OCI-M1 (cell line): ENCODE results near the gene KCTD19.

Source experiments
- DNase-seq: peaks from one replicate; lab custom pipeline; 2025; lab: John Stamatoyannopoulos, UW

KCTD19 gene

DNA sequence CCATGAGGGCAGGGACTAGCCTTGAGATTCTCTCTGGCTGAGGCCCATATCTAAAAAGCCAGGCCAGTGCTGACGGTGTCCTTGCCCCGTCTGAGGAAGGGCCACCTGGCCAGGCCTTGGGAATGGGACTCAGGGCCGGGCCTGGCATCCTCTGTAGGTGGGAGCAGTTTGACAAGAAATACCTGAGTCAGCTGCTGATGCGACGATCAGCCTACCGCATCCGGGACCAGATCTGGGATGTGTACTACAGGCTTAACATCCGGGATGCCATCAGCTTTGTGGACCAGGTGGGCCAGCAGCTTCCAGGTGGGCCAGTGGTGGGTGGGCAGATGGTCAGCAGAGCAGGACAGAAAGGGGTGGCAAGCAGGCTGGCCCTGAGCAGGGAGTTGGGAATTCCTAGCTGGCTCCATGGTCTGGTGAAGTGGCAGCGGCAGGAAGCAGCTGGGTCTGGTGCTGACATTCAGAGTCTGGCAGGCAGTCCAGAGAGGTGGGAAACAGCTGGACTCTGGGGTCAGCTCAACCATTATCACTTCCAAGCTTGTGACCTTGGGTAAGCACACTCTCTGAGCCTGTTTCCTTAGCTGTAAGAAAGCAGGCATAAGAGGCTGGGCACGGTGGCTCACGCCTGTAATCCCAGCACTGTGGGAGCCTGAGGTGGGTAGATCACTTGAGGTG lies 68.2 kb downstream of the KCTD19 start:
- DNase-seq, result no peak

DNA sequence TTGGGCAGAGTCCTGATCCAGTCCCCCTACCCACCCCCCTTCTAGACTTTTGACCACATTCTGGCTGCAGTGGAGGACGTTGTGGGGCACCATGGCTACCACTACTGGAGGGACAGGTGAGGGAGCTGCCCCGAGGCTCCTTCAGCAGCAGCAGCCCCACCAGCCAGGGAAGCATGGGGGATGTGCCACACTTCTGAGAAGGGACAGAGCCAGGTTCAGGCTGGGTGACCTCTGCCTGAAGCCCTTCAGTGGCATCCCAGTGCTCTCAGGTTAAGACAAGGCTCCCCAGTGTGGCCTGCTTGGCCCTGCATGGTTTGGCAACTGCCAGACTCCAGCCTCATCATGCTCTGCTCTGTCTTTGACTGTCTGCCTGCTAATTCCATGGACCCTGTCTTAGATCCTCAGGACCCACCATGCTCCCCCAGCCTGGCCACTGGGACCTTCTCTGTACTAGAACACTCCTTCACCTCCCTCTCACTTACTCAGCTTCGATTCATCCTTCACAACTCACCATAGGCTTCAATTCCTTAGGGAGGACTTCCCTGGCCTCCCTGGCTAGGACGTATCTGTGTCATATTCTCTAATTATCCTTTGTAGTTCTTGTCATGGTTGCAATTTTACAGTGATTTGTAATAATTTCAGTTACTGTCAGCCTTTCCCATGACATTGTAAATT lies 68.9 kb downstream of the KCTD19 start:
- no peak for DNase-seq

DNA sequence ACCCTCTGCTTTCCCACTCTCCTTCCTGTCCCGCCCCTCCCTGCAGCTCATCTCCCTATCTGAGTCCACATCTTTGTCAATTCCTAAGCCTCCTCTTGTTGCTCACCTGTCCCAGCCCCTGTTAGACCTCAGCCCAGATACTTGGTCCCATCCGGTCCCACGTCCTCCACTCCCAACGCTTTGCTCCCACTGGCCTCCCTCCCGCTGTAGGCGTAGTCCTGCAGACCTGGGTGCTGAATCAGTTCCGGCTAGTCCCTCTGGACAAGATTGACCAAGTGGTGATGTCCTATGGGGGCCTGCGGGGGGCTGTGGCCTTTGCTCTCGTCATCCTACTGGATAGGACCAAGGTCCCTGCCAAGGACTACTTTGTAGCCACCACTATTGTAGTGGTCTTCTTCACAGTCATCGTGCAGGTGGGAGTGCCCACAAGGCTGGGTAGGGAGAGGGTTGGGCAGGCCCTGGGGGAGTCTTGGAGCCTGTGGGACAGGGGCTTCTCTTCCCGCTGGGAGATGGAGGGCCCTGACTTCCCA lies 69.8 kb downstream of the KCTD19 start:
- no peak for DNase-seq

DNA sequence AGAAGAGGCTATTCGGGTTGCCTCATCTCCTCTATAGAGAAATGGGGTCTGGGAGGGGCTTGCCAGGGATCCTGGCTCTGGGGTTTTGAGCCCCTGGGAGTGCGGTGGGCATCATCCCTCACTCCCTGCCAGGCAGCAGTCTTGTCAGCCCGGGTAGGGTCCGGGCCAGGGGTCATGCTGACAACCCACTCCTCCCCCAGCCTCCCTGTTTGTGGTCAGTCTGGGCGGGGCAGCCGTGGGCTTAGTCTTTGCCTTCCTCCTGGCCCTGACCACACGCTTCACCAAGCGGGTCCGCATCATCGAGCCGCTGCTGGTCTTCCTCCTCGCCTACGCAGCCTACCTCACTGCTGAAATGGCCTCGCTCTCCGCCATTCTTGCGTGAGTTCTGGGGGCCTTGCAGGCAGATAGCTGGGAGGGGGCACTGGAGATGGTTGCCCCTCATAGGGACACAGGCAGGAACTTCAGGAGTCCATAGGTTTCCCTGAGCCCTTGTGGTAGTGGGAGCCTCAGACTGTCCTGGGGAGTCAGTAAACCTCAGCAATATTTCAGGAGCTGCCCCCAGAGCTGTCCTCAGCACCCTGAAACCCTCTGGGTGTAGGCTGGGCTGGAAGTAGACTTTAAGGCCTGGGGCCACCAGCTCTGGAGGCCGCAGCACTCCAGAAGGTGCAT lies 70.9 kb downstream of the KCTD19 start:
- no peak for DNase-seq

DNA sequence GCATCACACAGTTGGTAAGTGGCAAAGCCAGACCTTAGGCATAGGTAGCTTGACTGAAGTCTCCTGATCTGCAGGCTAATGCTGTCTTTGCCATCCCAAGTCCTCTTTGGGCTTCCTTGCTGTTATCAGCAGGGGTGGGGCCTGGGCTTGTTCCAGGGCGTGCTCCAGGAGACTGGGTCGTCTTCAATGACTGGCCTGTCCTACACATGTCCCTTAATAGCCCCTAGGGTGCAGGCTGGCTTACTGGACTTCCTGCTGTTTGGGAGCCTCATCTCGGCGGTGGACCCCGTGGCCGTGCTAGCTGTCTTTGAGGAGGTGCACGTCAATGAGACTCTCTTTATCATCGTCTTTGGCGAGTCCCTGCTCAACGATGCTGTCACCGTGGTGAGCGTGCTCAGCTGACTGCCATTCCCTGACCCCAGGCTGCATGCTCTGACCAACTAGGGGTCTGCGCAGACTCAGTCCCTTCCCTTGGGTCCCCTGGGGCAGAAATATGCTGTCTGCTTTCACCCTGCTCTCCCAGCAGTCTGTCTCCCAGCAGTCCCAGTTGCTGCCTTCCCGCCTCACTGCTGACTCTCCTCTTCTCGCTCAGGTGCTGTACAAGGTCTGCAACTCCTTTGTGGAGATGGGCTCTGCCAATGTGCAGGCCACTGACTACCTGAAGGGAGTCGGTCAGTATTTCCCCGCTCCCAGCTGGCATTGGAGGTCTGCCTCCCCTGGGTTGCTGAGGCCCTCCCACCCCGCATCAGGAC lies 71.6 kb downstream of the KCTD19 start:
- DNase-seq, result no peak

DNA sequence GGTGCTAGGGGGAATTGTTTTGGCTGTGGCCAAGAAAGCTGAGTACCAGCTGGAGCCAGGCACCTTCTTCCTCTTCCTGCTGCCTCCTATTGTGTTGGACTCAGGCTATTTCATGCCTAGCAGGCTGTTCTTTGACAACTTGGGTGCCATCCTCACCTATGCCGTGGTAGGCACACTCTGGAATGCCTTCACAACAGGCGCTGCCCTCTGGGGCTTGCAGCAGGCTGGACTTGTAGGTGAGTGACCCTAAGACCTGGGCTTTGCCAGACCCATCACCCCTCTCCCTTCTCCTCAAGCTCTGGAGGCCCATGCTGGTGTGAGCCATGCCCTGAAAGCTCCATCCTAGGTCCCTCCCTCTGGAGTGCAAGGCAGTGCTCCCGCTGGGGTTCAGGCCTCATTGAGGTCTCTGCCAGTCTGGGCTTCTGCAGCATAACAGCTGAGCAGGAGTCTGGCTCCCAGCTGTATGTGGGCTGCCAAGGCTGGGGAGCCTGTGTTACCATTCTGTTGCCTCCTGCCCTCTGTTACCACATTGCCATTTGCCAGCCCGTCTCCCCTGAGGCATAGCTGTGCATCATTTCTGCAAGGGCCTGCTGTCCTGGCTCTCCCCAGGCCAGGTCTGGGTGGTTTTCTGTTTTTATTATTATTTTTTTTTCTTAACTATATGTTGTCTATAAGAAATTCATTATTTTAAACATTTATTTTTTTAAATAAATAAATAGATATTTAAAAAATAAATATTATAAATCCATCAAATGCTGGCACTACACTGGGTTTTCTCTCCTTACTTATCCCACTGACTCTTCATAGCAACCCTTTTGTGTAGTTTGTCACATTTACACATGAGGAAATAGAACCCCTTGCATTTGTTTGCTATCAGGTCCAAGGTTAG lies 73.7 kb downstream of the KCTD19 start:
- no peak for DNase-seq

DNA sequence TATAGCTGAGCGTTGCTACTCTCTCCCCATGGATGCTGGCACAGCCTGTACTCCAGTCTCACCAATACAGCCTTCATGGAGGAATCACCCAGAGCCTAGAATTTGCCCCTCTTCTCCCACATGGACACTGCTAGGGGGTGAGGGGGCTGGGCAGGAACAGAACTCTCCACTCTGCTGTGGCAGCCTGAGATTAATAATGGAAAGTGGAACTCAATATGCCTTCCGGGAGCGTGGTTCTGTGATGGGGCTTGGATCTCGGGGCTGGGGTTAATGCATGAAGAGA lies 76.6 kb downstream of the KCTD19 start:
- no peak for DNase-seq

DNA sequence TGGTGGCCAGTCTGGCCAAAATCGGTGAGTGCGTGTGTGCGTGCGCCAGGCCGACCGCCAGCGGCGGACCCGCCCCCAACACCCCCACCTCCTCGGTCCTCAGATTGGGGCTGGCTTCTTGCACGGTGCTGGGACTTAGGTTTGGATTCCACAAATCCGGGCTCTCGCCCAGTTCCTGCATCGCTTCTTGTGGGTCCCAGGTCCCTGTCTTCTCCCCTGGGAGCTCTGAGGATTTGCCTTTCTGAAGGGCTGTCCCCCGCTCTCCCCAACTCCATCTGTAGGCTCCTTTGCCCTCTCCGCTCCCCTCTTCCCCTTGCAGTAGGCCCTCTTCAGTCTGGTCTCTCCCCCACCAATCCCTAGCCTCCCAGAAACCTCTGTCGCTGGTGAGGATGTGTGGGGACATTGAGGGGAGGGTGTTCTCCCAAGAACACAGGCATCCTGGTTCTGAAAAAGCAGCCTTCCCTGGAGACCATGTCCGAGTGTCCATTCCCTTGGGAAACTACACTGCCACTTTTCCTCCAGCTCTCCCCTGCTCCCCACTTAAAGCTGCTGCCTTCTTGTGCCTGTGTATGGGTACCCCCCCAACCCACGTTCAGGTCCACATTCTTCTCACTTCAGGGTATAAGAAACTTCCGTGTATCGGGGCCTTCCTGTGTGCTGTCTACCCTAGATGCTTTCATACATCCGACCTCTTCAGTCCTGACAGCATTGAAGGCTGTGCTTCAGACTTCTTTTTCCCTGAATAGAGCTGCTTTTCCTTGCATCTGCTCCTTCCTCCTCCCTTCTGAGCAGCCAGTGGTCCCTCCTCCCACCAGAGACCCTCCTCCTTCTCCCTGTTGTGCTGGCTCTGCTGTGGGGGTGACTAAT lies 77.1 kb downstream of the KCTD19 start:
- DNase-seq, result no peak

DNA sequence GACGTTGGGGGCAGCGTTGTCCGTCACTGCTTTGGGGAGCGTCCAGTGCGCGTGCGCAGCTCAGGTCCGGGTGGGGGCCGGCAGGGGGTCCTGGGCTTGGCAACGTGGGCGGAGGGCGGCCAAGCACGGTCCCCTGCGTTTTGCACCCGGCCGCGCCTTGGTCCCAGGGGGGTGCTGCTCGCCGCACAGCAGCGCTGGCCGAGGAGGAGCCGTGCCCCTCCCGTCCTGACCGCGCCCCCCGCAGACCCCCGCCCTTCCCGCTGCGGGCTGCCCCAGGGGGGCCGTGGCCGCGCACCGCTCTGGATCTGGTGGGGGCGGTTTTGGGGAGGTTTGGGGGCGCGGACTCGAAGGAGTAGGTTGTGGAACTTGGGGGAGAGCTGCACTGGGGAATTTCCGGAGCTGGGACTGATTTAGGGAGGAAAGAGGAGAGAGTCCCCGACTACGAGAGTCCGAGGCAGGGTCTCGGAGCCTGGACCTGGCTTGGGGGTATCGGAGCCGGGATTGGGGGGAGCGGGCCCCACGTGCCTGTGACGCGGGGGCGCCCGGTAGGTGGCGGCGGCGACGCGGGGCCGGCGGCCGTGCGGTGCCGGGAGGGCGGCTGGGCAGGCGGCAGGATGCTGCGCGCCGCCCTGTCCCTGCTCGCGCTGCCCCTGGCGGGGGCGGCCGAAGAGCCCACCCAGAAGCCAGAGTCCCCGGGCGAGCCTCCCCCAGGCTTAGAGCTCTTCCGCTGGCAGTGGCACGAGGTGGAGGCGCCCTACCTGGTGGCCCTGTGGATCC lies 78.0 kb downstream of the KCTD19 start, which contains the start of gene SLC9A5:
TSS of gene SLC9A5 (plus strand) at position 579 of the 777 bp plus-strand sequence. CDS start at position 615, 36 bp downstream.
- no peak for DNase-seq

DNA sequence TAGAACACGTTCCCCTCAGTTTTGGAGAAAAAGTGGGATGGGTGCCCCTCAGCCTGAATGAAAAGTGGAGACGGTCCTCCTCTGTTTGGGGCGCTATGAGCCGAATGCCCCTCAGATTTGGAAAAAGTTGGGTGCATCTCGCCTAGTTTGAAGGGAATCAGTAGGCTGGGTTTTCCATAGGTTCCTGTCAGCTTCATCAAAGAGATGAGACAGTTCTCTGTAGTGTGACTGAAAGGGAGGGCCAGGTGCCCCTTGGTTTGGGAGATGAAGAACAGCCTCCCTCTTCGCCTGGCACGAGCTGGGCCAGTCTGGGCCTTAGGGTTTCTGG lies 78.5 kb downstream of the KCTD19 start:
- DNase-seq, result peak; percentile 25

DNA sequence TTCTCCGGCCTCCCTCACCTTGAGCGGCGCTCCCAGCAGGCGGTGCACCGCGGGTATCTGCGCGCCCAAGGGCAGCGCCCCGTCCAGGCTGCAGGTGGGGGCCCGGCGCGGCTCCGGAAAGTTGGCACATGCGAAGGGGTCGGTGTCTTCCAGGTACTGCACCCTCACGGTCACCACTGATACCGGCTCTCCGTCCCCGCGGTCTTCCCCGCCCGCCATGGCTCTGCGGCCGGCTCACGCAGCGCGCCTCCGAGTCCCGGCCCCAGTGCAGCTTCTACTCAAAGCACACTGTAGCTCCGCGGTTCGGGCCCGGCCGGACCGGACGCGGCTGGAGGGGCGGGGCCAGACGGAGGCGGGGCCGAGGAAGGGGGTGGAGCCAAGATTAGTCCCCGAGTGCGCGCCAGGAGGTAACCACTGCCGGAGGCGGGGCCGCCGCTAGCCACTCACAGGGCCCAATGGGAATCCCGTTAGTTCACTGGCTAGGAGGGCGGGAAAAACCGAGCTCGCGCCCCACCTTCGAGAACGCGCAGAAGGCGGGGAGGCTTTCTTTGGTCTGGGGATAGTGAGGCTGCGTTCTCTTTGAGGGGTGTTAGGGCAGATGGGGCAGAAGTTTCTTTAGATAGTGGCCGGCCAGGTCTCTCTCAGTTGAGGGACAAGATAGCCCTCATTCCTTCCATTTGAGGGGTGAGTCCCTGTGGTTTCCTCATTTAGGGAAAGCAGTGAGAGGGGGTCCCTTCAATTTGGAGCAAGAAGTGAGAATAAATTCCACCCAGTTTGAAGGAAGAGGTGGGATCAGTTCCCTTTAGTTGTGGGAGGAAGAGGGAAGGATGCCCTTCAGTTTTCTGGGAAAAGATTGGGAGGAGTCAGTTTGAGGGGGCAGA lies 79.1 kb downstream of the KCTD19 start, which contains the start of gene FHOD1:
TSS of gene FHOD1 (minus strand) at position 290 of the 881 bp plus-strand sequence. CDS start at position 219, 71 bp downstream.
- DNase-seq, result peak; percentile 97

DNA sequence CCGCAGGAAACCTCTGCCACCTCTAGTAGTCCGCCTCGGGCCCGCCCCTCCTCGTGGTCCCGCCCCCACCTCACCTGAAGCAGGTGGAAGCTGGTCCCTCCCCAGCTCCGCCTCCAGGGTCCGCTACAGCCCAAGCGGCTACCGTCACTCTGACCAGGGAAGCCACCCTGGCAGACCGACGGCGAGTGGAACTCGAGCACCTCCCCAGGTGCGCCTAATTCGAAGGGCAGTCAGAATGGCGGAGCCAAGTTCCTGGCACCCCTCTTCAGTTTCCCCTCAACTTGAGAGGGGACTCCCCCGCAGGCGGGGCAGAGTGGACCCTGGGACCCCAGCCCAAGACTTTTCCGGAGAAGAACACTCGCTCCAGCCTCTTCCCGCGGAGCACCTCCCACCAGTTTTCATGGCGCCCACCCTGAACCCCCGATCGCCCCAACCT lies 79.8 kb downstream of the KCTD19 start:
- DNase-seq, result peak; percentile 73

DNA sequence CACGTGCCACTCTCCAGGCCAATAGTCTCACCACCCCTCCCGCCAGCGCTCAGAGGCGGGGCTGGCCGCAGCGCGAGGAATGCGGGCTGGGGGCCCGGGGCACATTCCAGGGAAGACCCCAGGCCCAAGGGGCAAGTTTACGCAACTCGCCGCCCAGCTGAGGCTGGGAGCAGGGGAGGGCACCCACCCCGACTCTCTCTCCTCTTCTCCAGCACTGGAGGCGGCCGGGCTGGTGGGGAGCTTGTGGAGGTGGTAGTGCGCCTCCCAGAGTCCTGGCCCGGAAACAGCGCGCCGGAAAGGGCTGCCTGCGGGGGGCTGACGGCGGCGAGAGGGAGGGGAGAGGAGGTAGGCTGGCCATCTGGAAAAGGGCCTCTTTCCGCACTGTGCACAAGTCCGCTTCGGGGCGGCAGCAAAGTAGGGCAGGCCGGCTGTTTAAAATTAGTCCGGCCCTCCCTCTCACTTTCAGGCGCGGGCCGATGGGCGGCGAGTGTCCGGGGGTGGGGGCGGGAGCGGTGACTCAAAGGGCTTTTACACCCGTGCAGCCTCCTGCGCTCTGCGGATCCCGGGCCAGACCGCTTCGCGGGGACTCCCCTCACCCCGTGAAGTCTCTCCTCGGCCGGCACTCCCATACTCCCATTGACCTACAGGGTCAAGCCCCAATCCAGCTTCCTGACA lies 80.3 kb downstream of the KCTD19 start:
- peak; percentile 88 for DNase-seq

DNA sequence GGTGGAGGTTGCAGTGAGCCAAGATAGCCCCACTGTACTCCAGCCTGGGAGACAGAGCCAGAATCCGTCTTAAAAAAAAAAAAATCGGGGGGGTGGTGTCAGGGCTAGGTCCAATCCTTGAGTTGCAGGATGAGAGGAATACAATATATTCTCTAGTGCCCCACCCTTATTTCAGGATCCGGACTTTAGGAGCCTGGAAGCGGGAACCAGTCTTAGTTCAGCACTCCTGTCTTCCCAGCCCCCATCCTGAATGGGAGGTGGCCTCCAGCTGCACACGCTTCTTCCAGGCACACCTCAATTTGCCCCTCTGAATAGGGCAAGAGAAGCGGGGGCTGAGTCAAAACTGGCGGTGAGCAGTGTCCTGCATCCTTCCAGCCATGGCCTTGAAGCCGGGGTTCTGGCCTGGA lies 80.9 kb downstream of the KCTD19 start:
- no peak for DNase-seq

DNA sequence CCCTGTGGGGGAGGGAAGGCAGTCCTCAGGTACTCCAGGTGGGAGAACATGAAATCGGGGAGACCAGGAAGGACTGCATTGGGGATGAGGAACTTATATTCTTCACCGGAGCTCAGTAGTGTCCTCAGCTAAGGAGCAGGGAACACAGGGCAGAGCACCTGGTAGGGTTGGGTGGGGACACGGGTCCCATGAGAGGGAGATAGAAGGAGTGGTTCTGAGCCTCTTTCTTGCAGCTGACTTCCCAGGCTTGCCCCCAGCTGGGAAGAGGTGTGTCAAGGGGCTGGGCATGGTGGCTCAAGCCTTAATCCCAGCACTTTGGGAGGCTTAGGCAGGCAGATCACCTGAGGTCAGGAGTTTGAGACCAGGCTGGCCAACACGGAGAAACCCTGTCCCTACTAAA lies 81.4 kb downstream of the KCTD19 start:
- no peak for DNase-seq

DNA sequence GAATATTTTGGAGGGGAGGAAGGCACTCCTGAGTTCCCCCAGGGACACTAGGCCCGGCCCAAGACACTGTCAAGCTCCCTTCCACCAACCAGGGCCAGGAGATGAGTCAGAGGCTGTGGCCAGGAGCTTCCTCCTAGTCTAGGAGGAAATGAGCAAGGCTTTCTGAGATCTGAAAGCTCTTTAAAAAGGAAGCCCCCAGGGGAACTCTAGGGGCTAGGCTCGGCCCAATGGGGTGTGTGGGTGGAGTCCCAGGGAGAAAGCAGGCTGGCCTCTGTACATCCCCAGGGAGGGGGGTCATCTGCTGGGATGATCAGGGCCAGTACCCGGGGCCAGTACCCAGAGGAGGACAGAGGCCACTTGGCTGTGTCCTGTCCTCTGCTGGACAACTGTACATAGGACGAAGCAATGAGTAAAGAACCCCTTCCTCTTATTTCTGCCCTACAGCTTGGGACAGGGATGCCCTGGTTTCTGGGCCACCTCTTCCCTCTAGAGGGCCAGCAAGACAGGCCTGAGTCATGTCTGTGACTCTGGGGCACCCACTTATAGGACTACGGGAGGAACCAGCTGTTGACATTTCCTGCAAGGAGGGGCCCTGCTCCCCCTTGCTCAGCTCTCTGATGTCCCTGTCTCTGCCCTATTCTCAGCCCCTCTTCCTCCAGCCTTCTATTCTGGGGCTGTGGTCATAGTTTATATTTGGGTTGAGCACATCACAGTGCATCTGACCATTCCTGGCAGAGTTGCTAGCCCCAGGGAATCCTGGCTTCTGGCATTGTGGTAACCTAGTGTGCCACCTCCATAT lies 82.0 kb downstream of the KCTD19 start:
- peak; percentile 90 for DNase-seq

DNA sequence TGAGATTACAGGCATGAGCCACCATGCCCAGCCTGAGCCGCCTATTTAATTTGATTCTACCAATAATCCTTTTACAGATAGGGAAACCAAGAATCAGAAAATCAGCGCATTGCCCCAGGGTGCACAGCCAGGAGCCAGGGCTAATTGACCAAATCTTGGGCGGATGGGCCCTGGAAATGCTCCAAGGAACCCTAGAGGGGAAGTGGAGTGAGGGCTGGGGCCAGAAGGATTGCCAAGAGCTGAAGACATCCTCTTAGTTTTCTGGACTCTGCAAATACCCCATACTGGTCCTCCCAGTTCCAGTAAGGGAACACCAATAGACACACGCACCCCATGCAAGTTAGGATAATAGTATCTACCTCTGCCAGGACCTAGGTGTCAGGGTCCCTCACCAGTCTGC lies 83.1 kb downstream of the KCTD19 start:
- DNase-seq, result no peak
